Measurements from ENCODE around the gene DAZAP1. TPM values are rescaled to one million over a fixed set of nuclear protein-coding genes. Genes with fewer than 3 reads are reported as not detected.

DAZAP1 gene
- total and polyA plus RNA-seq, 3 experiments from 2014 or later: 7.7 to 253 (median 253) TPM

DNA sequence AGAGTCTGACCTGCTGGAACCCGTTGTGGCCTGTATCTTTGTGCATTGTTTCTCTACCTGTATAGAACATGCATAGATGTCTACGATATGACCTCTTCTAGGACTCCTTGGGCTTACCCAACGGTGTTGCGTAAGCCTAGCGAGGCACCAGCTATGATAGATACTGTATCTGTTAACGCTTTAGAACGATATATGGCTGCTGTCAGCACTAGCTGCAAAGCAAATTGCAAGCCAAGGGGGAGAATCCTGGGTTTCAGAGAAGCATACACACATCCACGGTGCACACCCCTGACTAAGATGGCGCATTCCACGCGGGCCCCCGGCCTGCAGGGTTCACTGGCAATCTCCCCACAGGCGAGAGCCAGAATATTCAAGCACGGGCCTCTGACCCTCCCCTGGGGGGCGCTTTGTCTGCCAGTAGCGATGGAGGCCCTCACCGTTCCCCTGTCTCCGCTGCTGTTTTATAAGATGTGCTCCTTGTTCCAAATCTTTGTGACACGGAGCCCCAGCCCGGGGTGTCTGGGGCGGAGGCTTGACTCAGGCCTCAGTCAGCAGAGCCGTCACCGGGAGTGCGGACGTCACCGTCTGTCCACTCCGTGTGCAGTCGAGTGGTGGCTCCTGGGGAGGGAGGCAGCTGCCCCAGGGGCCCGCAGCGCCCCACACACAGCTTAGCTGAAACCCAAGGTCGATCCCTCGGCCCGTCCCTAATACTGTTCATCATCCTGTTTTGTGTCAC lies 17.9 kb downstream of the DAZAP1 start:
- no peak for DNase-seq
- Mint-ChIP-seq H3K4me3 (no peak overlapping the region), H3K27ac (peak overlapping the region in 1 of 8 donors; percentile 21), H3K27me3 (peaks cover 0 to 2% of the 10 kb centered on the region in 2 donors), H3K4me1 (peaks cover 0 to 6% (median 3%) of the 10 kb centered on the region in 3 donors), H3K36me3 (peaks cover 3 to 75% (median 7%) of the 10 kb centered on the region in 3 donors), H3K9me3 (no peaks in the 10 kb centered on the region)
- ChIA-PET POLR2A (no interaction called here), CTCF (no interaction called here)
- Histone ChIP-seq H3K4me3 (ENCODE audit: low read length) (no peak overlapping the region), H3K36me3 (ENCODE audit: insufficient read depth, low read length) (peaks cover 47% of the 10 kb centered on the region), H3K9me3 (ENCODE audit: low read length) (no peaks in the 10 kb centered on the region), H3K27ac (ENCODE audit: low read depth, low read length) (no peak overlapping the region), H3K4me1 (ENCODE audit: insufficient read depth, low read length) (no peaks in the 10 kb centered on the region), H3K27me3 (ENCODE audit: insufficient read depth, low read length, poor library complexity, severe bottlenecking) (no peaks in the 10 kb centered on the region)

DNA sequence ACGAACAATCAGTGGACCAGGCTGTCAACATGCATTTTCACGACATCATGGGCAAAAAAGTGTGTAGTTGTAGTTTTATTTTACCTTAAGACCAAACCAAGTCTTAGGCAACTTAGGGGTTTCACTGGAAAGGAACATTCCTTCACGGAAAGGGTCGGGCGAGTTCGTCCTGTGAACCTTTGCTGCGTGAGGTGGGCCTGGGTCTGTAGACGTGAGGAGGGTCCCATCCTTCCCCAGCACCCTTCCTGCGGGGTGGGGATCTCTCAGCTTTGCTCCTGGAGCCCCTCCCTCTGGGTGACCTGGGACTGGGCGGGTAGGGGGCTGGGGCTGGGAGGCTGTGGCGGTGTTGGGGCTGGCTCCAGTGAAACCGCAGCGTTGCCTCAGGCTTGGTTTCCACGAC lies 18.5 kb downstream of the DAZAP1 start:
- Histone ChIP-seq H3K27me3 (ENCODE audit: insufficient read depth, low read length, poor library complexity, severe bottlenecking) (no peaks in the 10 kb centered on the region), H3K36me3 (ENCODE audit: insufficient read depth, low read length) (peaks cover 42% of the 10 kb centered on the region), H3K27ac (ENCODE audit: low read depth, low read length) (no peak overlapping the region), H3K4me1 (ENCODE audit: insufficient read depth, low read length) (no peaks in the 10 kb centered on the region), H3K9me3 (ENCODE audit: low read length) (no peaks in the 10 kb centered on the region), H3K4me3 (ENCODE audit: low read length) (no peak overlapping the region)
- Mint-ChIP-seq H3K27me3 (peaks cover 0 to 2% of the 10 kb centered on the region in 2 donors), H3K27ac (peak overlapping the region in 1 of 8 donors; percentile 32), H3K36me3 (peaks cover 1 to 75% (median 7%) of the 10 kb centered on the region in 3 donors), H3K9me3 (no peaks in the 10 kb centered on the region), H3K4me1 (peaks cover 0 to 6% (median 3%) of the 10 kb centered on the region in 3 donors), H3K4me3 (no peak overlapping the region)
- CTCF ChIA-PET: no interaction called here
- POLR2A ChIA-PET: no interaction called here
- DNase-seq: no peak

DNA sequence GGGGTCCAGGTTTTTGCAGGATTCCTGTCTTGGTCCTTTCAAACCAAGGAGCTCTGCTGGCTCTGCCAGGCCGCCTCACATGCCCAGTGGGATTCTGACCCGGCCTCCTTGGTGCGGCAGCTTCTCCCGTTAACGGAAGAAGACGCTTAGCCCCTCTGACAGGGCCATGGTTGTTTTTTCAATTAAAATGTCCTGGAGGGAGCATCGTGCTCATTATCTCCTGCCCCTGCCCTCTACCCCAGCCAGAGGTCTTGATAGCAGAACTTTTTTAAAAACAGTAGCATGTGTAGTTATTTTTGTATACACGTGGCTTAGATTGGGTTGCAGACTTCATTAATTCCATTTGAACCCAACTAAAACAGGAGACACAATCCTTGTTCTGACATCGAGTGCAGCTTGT lies 19.4 kb downstream of the DAZAP1 start:
- Mint-ChIP-seq H3K4me1 (peaks cover 0 to 6% (median 3%) of the 10 kb centered on the region in 3 donors), H3K9me3 (no peaks in the 10 kb centered on the region), H3K27ac (no peak overlapping the region), H3K4me3 (no peak overlapping the region), H3K36me3 (peaks cover 0 to 76% (median 7%) of the 10 kb centered on the region in 3 donors), H3K27me3 (peaks cover 0 to 2% of the 10 kb centered on the region in 2 donors)
- Histone ChIP-seq H3K4me1 (ENCODE audit: insufficient read depth, low read length) (no peaks in the 10 kb centered on the region), H3K9me3 (ENCODE audit: low read length) (no peaks in the 10 kb centered on the region), H3K4me3 (ENCODE audit: low read length) (no peak overlapping the region), H3K36me3 (ENCODE audit: insufficient read depth, low read length) (peaks cover 40% of the 10 kb centered on the region), H3K27me3 (ENCODE audit: insufficient read depth, low read length, poor library complexity, severe bottlenecking) (no peaks in the 10 kb centered on the region), H3K27ac (ENCODE audit: low read depth, low read length) (no peak overlapping the region)
- POLR2A ChIA-PET: no interaction called here
- CTCF ChIA-PET: no interaction called here
- DNase-seq: no peak

DNA sequence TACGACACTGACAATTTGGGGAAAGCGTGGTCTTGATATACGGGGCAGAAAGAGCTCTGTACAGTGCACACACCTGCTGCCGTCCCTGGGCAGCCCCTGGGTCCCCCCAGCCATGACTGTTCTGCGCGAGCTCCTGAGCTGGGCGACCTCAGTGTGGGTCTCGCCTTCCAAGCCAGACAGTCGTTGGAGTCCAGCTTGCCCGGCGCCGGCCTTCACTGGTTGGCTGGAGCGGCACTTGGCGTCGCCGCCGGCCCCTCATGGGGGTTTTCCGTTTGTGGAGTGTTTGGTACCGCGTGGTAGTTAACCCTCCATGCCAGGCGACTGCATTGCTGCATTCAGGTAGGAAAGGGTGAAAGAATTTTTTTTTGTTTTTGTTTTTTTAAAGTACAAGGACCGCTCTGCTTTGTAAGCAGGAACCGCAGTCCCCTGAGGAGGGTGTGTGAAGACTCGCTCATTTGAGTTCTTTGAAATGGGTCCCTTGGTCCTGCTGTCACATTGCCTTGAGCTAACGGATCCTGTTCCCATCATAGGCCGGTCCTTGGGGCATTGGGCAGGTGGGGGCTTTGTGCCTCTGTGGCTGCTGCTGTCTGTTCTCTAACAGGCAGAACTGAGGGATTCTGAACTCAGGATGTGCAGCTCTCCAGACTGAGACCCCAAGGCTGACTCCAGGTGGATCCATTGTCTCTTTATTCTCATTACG lies 20.0 kb downstream of the DAZAP1 start:
- CTCF ChIA-PET: no interaction called here
- Histone ChIP-seq H3K27ac (ENCODE audit: low read depth, low read length) (no peak overlapping the region), H3K27me3 (ENCODE audit: insufficient read depth, low read length, poor library complexity, severe bottlenecking) (no peaks in the 10 kb centered on the region), H3K4me1 (ENCODE audit: insufficient read depth, low read length) (no peaks in the 10 kb centered on the region), H3K4me3 (ENCODE audit: low read length) (no peak overlapping the region), H3K9me3 (ENCODE audit: low read length) (no peaks in the 10 kb centered on the region), H3K36me3 (ENCODE audit: insufficient read depth, low read length) (peaks cover 38% of the 10 kb centered on the region)
- no peak overlapping the region for H3K4me3 Mint-ChIP-seq
- POLR2A ChIA-PET: interaction anchor here (0.5 kb wide), 1 partner anchor 464 kb away, joined by 6 read pairs; no protein-coding TSS in a partner anchor
- peaks cover 0 to 5% (median 3%) of the 10 kb centered on the region in 3 donors for H3K4me1 Mint-ChIP-seq
- H3K27me3 Mint-ChIP-seq: peaks cover 0 to under 1% of the 10 kb centered on the region in 2 donors
- H3K27ac Mint-ChIP-seq: peak overlapping the region in 2 of 8 donors; percentile 17 to 29
- H3K9me3 Mint-ChIP-seq: no peaks in the 10 kb centered on the region
- H3K36me3 Mint-ChIP-seq: peaks cover 0 to 79% (median 7%) of the 10 kb centered on the region in 3 donors
- DNase-seq: no peak

DNA sequence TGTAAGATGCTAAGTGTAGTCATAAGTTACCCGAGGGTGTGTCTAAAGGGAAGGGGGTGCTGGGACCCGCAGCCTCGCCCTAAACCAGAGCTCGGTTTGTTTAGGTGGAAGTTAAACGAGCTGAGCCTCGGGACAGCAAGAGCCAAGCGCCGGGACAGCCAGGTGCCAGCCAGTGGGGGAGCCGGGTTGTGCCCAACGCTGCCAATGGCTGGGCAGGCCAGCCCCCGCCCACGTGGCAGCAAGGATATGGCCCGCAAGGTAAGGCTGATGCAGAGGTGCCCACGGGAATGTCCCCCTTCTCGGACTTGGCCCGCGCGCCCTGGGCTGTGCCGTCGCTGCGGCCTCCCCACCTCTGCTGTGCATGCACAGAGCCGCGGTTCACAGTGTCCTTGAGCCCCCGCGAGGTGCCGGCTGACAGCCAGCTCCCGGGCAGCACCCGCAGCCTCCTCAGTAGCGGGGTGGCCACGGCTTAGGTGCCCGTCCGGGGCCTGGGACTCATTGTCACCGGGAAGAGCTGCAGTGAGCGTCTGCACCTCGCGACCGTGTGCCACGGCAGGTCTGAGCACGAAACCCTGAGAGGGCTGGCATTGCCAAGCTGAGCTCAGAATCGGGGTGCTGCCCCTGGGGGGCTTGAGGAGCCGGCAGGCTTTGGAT lies 21.5 kb downstream of the DAZAP1 start:
- H3K36me3 Mint-ChIP-seq: peaks cover 0 to 74% (median 0%) of the 10 kb centered on the region in 3 donors
- CTCF ChIA-PET: no interaction called here

DNA sequence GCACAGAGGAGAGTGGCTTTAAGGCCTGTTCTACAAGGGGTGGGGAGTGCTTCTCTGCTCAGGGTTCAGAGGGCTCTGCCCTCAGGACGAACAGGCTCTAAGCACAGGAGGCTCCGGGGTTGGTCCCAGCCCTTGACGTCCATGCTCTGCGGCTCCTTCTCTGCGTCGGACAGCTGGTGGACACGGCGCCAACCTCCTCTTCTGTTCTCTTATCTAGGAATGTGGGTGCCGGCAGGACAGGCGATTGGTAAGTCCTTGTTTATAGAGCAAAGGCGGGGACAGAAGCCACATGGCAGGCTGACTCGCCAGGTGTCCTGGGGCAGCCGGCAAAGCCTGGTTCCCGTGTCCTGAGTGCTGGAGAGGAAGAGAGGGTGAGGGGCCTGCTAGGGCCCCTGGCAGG lies 22.4 kb downstream of the DAZAP1 start:
- no peak for DNase-seq
- Histone ChIP-seq H3K4me3 (ENCODE audit: low read length) (no peak overlapping the region), H3K9me3 (ENCODE audit: low read length) (no peaks in the 10 kb centered on the region), H3K27ac (ENCODE audit: low read depth, low read length) (no peak overlapping the region), H3K4me1 (ENCODE audit: insufficient read depth, low read length) (no peaks in the 10 kb centered on the region), H3K27me3 (ENCODE audit: insufficient read depth, low read length, poor library complexity, severe bottlenecking) (no peaks in the 10 kb centered on the region), H3K36me3 (ENCODE audit: insufficient read depth, low read length) (peaks cover 37% of the 10 kb centered on the region)
- CTCF ChIA-PET: interaction anchor here (1.5 kb wide), 1 partner anchor 150 kb away, joined by 3 read pairs; no protein-coding TSS in a partner anchor
- no peak overlapping the region for H3K4me3 Mint-ChIP-seq
- H3K27ac Mint-ChIP-seq: no peak overlapping the region
- no peaks in the 10 kb centered on the region for H3K27me3 Mint-ChIP-seq
- H3K4me1 Mint-ChIP-seq: peaks cover 0 to 3% (median 0%) of the 10 kb centered on the region in 3 donors
- H3K9me3 Mint-ChIP-seq: no peaks in the 10 kb centered on the region
- peaks cover 0 to 72% (median 0%) of the 10 kb centered on the region in 3 donors for H3K36me3 Mint-ChIP-seq
- POLR2A ChIA-PET: no interaction called here

More for the DNA sequence above, 21.5 kb downstream of the DAZAP1 start:
- H3K4me1 Mint-ChIP-seq: peaks cover 0 to 3% (median 0%) of the 10 kb centered on the region in 3 donors
- Histone ChIP-seq H3K27ac (ENCODE audit: low read depth, low read length) (no peak overlapping the region), H3K36me3 (ENCODE audit: insufficient read depth, low read length) (peaks cover 37% of the 10 kb centered on the region), H3K4me1 (ENCODE audit: insufficient read depth, low read length) (no peaks in the 10 kb centered on the region), H3K27me3 (ENCODE audit: insufficient read depth, low read length, poor library complexity, severe bottlenecking) (no peaks in the 10 kb centered on the region), H3K4me3 (ENCODE audit: low read length) (no peak overlapping the region), H3K9me3 (ENCODE audit: low read length) (no peaks in the 10 kb centered on the region)
- H3K4me3 Mint-ChIP-seq: no peak overlapping the region
- POLR2A ChIA-PET: no interaction called here
- peak overlapping the region in 1 of 8 donors; percentile 36 for H3K27ac Mint-ChIP-seq
- H3K27me3 Mint-ChIP-seq: no peaks in the 10 kb centered on the region
- no peaks in the 10 kb centered on the region for H3K9me3 Mint-ChIP-seq
- no peak for DNase-seq

DNA sequence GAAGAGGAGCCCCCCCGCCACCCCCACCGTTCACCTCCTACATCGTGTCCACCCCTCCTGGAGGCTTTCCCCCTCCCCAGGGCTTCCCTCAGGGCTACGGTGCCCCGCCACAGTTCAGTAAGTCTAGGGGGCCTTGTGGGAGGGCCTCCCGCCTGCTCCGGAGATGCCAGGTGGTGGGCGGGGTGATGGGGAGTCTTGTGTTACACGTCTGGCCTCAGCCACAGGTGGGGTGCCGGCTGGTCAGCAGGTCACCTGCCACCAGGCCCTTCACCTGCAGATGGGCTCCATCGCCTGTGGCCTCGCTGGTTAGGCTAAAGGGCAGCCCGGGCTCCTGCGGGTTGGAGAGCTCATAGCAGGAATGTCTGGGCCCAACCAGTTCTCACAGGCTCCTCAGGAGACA lies 22.9 kb downstream of the DAZAP1 start:
- POLR2A ChIA-PET: no interaction called here
- H3K27me3 Mint-ChIP-seq: no peaks in the 10 kb centered on the region
- no peaks in the 10 kb centered on the region for H3K27me3 ChIP-seq (ENCODE audit: insufficient read depth, low read length, poor library complexity, severe bottlenecking)
- DNase-seq: no peak
- CTCF ChIA-PET: interaction anchor here (1.5 kb wide), 1 partner anchor 151 kb away, joined by 3 read pairs; no protein-coding TSS in a partner anchor
- peaks cover 33% of the 10 kb centered on the region for H3K36me3 ChIP-seq (ENCODE audit: insufficient read depth, low read length)
- no peaks in the 10 kb centered on the region for H3K9me3 ChIP-seq (ENCODE audit: low read length)
- H3K9me3 Mint-ChIP-seq: no peaks in the 10 kb centered on the region
- H3K4me1 Mint-ChIP-seq: no peaks in the 10 kb centered on the region
- H3K27ac Mint-ChIP-seq: no peak overlapping the region
- no peak overlapping the region for H3K4me3 ChIP-seq (ENCODE audit: low read length)
- H3K36me3 Mint-ChIP-seq: peaks cover 0 to 71% (median 1%) of the 10 kb centered on the region in 3 donors
- H3K27ac ChIP-seq (ENCODE audit: low read depth, low read length): no peak overlapping the region
- peak overlapping the region in 1 of 7 donors; percentile 56 for H3K4me3 Mint-ChIP-seq
- H3K4me1 ChIP-seq (ENCODE audit: insufficient read depth, low read length): no peaks in the 10 kb centered on the region
